ENCODE data around the gene C10orf62. TPM values are rescaled to one million over a fixed set of nuclear protein-coding genes. Genes with fewer than 3 reads are reported as not detected.

The C10orf62 gene
- total and polyA plus RNA-seq, 9 of the 15 experiments (the other 6 are each of a cell fraction or from before 2014, with no cell fraction given), result not detected

DNA sequence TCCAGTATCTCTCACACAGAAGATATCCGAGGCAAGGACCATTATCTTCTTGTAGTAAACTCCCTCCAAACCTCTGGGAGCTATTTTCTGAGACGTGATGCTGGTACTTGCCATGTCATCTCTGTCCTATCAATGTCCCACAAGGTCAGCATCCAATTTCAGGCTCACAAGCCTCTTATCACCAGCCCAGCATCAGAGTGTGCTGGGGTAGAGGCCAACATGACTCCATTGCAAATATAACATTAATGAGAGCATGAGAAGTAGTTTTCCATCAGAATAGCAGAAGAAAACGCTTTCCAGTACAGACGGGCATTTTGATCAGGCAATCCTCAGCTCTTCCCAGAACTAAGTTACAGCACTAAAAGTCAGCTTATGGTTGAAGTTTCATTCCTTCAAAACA is 38.2 kb downstream of the C10orf62 start (continued):
- TF ChIP-seq, protein P1, sequence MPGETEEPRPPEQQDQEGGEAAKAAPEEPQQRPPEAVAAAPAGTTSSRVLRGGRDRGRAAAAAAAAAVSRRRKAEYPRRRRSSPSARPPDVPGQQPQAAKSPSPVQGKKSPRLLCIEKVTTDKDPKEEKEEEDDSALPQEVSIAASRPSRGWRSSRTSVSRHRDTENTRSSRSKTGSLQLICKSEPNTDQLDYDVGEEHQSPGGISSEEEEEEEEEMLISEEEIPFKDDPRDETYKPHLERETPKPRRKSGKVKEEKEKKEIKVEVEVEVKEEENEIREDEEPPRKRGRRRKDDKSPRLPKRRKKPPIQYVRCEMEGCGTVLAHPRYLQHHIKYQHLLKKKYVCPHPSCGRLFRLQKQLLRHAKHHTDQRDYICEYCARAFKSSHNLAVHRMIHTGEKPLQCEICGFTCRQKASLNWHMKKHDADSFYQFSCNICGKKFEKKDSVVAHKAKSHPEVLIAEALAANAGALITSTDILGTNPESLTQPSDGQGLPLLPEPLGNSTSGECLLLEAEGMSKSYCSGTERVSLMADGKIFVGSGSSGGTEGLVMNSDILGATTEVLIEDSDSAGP (CRISPR knock-in tag; IDR thresholded peaks at IDR 0.05), result no peak
- TF ChIP-seq THRB (CRISPR knock-in tag; conservative IDR thresholded peaks at IDR 0.05) (no peak), ZNF740 (CRISPR knock-in tag; IDR thresholded peaks at IDR 0.05) (no peak), ZNF740 (tag; IDR thresholded peaks at IDR 0.05) (0 out of 4 replicates have a peak, but pooled peaks of 1 of the 2 experiments have one; percentile 25), TRIM28 (IDR thresholded peaks at IDR 0.05) (no peak), GTF2E2 (tag; IDR thresholded peaks at IDR 0.05) (no peak), ZNF140 (CRISPR knock-in tag; IDR thresholded peaks at IDR 0.05) (no peak), ZNF253 (CRISPR knock-in tag; conservative IDR thresholded peaks at IDR 0.05) (no peak), ESRRB (CRISPR knock-in tag; IDR thresholded peaks at IDR 0.05; ENCODE audit: borderline replicate concordance) (no peak), KLF10 (CRISPR knock-in tag; IDR thresholded peaks at IDR 0.05) (no peak), ZNF512 (tag; IDR thresholded peaks at IDR 0.05) (no peak), MCM3 (IDR thresholded peaks at IDR 0.05) (no peak), ZNF134 (CRISPR knock-in tag; conservative IDR thresholded peaks at IDR 0.05) (peak; percentile 38; the same call in 1 of the 2 replicates), SMARCE1 (IDR thresholded peaks at IDR 0.05) (no peak), STAT5A (IDR thresholded peaks at IDR 0.05; ENCODE audit: borderline replicate concordance, low read length) (no peak), MCM2 (IDR thresholded peaks at IDR 0.05; ENCODE audit: low read depth) (no peak), HLTF (IDR thresholded peaks at IDR 0.05) (no peak), L3MBTL2 (IDR thresholded peaks at IDR 0.05) (no peak)
- TF ChIP-seq, protein P2, sequence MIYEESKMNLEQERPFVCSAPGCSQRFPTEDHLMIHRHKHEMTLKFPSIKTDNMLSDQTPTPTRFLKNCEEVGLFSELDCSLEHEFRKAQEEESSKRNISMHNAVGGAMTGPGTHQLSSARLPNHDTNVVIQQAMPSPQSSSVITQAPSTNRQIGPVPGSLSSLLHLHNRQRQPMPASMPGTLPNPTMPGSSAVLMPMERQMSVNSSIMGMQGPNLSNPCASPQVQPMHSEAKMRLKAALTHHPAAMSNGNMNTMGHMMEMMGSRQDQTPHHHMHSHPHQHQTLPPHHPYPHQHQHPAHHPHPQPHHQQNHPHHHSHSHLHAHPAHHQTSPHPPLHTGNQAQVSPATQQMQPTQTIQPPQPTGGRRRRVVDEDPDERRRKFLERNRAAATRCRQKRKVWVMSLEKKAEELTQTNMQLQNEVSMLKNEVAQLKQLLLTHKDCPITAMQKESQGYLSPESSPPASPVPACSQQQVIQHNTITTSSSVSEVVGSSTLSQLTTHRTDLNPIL (CRISPR knock-in tag; IDR thresholded peaks at IDR 0.05), result no peak
- TF ChIP-seq, protein P3, sequence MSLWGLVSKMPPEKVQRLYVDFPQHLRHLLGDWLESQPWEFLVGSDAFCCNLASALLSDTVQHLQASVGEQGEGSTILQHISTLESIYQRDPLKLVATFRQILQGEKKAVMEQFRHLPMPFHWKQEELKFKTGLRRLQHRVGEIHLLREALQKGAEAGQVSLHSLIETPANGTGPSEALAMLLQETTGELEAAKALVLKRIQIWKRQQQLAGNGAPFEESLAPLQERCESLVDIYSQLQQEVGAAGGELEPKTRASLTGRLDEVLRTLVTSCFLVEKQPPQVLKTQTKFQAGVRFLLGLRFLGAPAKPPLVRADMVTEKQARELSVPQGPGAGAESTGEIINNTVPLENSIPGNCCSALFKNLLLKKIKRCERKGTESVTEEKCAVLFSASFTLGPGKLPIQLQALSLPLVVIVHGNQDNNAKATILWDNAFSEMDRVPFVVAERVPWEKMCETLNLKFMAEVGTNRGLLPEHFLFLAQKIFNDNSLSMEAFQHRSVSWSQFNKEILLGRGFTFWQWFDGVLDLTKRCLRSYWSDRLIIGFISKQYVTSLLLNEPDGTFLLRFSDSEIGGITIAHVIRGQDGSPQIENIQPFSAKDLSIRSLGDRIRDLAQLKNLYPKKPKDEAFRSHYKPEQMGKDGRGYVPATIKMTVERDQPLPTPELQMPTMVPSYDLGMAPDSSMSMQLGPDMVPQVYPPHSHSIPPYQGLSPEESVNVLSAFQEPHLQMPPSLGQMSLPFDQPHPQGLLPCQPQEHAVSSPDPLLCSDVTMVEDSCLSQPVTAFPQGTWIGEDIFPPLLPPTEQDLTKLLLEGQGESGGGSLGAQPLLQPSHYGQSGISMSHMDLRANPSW (CRISPR knock-in tag; IDR thresholded peaks at IDR 0.05), result no peak

All from K562 (cell line).